GM23338 (cell line): Measurements from ENCODE around the gene TMUB1. TPM values are rescaled to one million over a fixed set of nuclear protein-coding genes. Genes with fewer than 3 reads are reported as not detected.

Source experiments
- ATAC-seq: fragments of 200-7000 bp; cut with Tn5 transposase; 3 replicates; pipeline ENCODE4 v1.9.1; 2020
- DNase-seq: peaks from one replicate; pipeline ENCODE4 v3.0.0-alpha.2; 2015; ENCODE audit warnings: low spot score
- H2AFZ ChIP-seq: fragments of 200-600 bp; sonication (generic); 2 replicates; pipeline ENCODE4 v1.8.0; 2016; ENCODE audit warnings: antibody characterized with exemption, mild to moderate bottlenecking, moderate library complexity
- H3F3A ChIP-seq: fragments of 200-600 bp; sonication (generic); replicated peaks from 2 replicates; pipeline ENCODE4 v1.8.0; 2017; ENCODE audit warnings: antibody characterized with exemption, mixed run types, low read depth
- H3K27ac ChIP-seq: fragments of 200-600 bp; sonication (generic); 2 replicates; pipeline ENCODE4 v1.6.1; 2016; ENCODE audit warnings: low read depth
- H3K27me3 ChIP-seq: fragments of 200-600 bp; sonication (generic); 2 replicates; pipeline ENCODE4 v1.8.0; 2016; ENCODE audit warnings: mild to moderate bottlenecking, mixed run types, moderate library complexity; ENCODE audit not compliant: insufficient read depth
- H3K36me3 ChIP-seq: fragments of 200-600 bp; sonication (generic); 2 replicates; pipeline ENCODE4 v1.8.0; 2016; ENCODE audit warnings: mild to moderate bottlenecking; ENCODE audit not compliant: insufficient read depth
- H3K4me1 ChIP-seq: fragments of 200-600 bp; sonication (generic); 2 replicates; pipeline ENCODE4 v1.8.0; 2016; ENCODE audit warnings: mild to moderate bottlenecking, moderate library complexity; ENCODE audit not compliant: insufficient read depth
- H3K4me2 ChIP-seq: fragments of 200-600 bp; sonication (generic); 2 replicates; pipeline ENCODE4 v1.7.1; 2017; ENCODE audit warnings: mixed run types
- H3K4me3 ChIP-seq: fragments of 200-600 bp; sonication (generic); 2 replicates; pipeline ENCODE4 v1.6.1; 2016; ENCODE audit warnings: mixed run types
- H3K79me2 ChIP-seq: fragments of 200-600 bp; sonication (generic); replicated peaks from 2 replicates; pipeline ENCODE4 v1.8.0; 2017; ENCODE audit warnings: mild to moderate bottlenecking; ENCODE audit not compliant: insufficient read depth
- H3K9me2 ChIP-seq: fragments of 200-600 bp; sonication (generic); 2 replicates; pipeline ENCODE4 v1.8.0; 2017; ENCODE audit not compliant: insufficient read depth
- H4K20me1 ChIP-seq: fragments of 200-600 bp; sonication (generic); replicated peaks from 2 replicates; pipeline ENCODE4 v1.8.0; 2017; ENCODE audit warnings: mild to moderate bottlenecking; ENCODE audit not compliant: insufficient read depth
- H3K27ac Mint-ChIP-seq: 2 replicates; pipeline ENCODE4 v1.8.0; 2020; ENCODE audit warnings: inconsistent platforms, mild to moderate bottlenecking, moderate library complexity, mixed read lengths
- H3K27me3 Mint-ChIP-seq: 3 replicates; pipeline ENCODE4 v1.8.0; 2022; ENCODE audit warnings: low read depth, mild to moderate bottlenecking, moderate library complexity, mixed read lengths, inconsistent platforms; ENCODE audit not compliant: insufficient read depth, poor library complexity
- H3K36me3 Mint-ChIP-seq: 3 replicates; pipeline ENCODE4 v1.8.0; 2021; ENCODE audit warnings: low read depth, mild to moderate bottlenecking, inconsistent platforms, moderate library complexity, mixed read lengths
- H3K4me1 Mint-ChIP-seq: 3 replicates; pipeline ENCODE4 v1.8.0; 2020; ENCODE audit warnings: mild to moderate bottlenecking, inconsistent platforms, mixed read lengths
- H3K4me3 Mint-ChIP-seq: 3 replicates; pipeline ENCODE4 v1.8.0; 2021; ENCODE audit warnings: moderate library complexity, mild to moderate bottlenecking, inconsistent platforms, mixed read lengths
- H3K9me3 Mint-ChIP-seq: 3 replicates; pipeline ENCODE4 v1.8.0; 2020; ENCODE audit warnings: moderate library complexity, mild to moderate bottlenecking, inconsistent platforms, mixed read lengths
- EZH2 ChIP-seq: fragments of 200-600 bp; sonication (generic); IDR thresholded peaks from one replicate; pipeline ENCODE4 v1.8.0; 2017; ENCODE audit warnings: antibody characterized with exemption, mild to moderate bottlenecking, low read depth; ENCODE audit not compliant: unreplicated experiment
- ZNF331 ChIP-seq: fragments of 250-450 bp; sonication (Bioruptor Pico); IDR thresholded peaks from 2 replicates; pipeline ENCODE4 v1.5.0; 2020; ENCODE audit warnings: low read depth, mild to moderate bottlenecking, moderate library complexity
- polyA plus RNA-seq: library from polyadenylated mRNA; unstranded; fragments of >200 nt; fragmentation: Nextera tagmentation; extraction: Ambion mirVana; gene quantifications from 2 replicates; pipeline ENCODE4 v1.2.1, GENCODE V29; 2016
- total RNA-seq: library from RNA; depleted of rRNA; stranded (reverse); fragments of >200 nt; shearing (Covaris generic); gene quantifications from 2 replicates; pipeline ENCODE4 v1.2.3, GENCODE V29; 2014
- TF ChIP-seq, protein P1 (sequence below): fragments of 250-450 bp; sonication (Bioruptor Pico); IDR thresholded peaks from 2 replicates; pipeline ENCODE4 v1.5.0; 2020; ENCODE audit warnings: mild to moderate bottlenecking, moderate library complexity
- TF ChIP-seq, protein P2 (sequence below), 2 experiments: fragments of 200-600 bp in 1 of 2; sonication (generic) in 1 of 2; conservative IDR thresholded peaks; 2 replicates each; pipeline versions ENCODE4 v1.5.1 to v1.6.1; 2016 to 2017; ENCODE audit warnings: antibody characterized with exemption in 2 of 2, low read depth in 2 of 2, mild to moderate bottlenecking in 2 of 2, moderate library complexity in 1 of 2

TMUB1 gene
- total and polyA plus RNA-seq, 2 experiments from 2014 or later: 47.6 to 61.1 TPM

DNA sequence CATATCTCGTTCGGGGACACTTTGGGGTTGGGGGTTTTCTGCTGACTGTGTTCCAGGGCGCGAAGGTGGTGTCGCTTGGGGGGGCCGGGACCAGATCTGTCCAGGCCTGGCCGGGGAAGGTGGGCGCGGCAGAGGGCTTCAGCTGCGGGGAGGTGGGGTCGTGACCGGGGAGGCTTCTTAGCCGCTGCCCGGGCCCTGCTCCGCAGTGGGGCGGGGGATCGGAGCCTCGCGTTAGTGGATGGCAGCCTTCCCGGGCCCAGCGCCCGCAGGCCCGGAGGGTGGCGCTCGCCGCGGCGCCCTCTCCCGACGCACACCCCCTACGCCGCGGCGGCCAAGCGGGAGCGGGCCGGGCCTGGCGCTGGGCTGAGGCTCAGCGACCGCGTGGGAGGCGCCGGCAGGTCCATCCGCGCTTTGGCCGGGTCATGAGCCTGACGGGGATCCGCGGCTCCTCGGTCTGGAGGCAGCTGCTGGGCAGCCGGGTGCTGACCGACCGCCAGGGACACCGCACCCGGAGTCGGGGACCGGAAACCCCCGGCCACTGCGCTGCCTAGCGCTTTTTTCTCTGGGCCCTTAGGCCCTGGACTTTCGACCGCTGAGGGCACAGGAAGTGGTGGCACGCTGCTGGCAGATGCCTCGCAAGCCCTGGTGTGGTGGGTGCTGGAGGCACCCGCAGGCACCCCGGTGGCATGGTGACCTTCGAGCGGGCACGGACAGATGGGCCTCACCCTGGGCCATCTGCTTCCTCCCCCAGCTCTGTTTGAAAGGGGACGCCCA lies 4.1 kb upstream of the TMUB1 start (continued):
- TF ChIP-seq, protein P1, sequence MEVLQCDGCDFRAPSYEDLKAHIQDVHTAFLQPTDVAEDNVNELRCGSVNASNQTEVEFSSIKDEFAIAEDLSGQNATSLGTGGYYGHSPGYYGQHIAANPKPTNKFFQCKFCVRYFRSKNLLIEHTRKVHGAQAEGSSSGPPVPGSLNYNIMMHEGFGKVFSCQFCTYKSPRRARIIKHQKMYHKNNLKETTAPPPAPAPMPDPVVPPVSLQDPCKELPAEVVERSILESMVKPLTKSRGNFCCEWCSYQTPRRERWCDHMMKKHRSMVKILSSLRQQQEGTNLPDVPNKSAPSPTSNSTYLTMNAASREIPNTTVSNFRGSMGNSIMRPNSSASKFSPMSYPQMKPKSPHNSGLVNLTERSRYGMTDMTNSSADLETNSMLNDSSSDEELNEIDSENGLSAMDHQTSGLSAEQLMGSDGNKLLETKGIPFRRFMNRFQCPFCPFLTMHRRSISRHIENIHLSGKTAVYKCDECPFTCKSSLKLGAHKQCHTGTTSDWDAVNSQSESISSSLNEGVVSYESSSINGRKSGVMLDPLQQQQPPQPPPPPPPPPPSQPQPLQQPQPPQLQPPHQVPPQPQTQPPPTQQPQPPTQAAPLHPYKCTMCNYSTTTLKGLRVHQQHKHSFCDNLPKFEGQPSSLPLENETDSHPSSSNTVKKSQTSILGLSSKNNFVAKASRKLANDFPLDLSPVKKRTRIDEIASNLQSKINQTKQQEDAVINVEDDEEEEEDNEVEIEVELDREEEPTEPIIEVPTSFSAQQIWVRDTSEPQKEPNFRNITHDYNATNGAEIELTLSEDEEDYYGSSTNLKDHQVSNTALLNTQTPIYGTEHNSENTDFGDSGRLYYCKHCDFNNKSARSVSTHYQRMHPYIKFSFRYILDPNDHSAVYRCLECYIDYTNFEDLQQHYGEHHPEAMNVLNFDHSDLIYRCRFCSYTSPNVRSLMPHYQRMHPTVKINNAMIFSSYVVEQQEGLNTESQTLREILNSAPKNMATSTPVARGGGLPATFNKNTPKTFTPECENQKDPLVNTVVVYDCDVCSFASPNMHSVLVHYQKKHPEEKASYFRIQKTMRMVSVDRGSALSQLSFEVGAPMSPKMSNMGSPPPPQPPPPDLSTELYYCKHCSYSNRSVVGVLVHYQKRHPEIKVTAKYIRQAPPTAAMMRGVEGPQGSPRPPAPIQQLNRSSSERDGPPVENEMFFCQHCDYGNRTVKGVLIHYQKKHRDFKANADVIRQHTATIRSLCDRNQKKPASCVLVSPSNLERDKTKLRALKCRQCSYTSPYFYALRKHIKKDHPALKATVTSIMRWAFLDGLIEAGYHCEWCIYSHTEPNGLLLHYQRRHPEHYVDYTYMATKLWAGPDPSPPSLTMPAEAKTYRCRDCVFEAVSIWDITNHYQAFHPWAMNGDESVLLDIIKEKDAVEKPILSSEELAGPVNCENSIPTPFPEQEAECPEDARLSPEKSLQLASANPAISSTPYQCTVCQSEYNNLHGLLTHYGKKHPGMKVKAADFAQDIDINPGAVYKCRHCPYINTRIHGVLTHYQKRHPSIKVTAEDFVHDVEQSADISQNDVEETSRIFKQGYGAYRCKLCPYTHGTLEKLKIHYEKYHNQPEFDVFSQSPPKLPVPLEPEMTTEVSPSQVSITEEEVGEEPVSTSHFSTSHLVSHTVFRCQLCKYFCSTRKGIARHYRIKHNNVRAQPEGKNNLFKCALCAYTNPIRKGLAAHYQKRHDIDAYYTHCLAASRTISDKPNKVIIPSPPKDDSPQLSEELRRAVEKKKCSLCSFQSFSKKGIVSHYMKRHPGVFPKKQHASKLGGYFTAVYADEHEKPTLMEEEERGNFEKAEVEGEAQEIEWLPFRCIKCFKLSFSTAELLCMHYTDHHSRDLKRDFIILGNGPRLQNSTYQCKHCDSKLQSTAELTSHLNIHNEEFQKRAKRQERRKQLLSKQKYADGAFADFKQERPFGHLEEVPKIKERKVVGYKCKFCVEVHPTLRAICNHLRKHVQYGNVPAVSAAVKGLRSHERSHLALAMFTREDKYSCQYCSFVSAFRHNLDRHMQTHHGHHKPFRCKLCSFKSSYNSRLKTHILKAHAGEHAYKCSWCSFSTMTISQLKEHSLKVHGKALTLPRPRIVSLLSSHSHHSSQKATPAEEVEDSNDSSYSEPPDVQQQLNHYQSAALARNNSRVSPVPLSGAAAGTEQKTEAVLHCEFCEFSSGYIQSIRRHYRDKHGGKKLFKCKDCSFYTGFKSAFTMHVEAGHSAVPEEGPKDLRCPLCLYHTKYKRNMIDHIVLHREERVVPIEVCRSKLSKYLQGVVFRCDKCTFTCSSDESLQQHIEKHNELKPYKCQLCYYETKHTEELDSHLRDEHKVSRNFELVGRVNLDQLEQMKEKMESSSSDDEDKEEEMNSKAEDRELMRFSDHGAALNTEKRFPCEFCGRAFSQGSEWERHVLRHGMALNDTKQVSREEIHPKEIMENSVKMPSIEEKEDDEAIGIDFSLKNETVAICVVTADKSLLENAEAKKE (CRISPR knock-in tag): no peak
- TF ChIP-seq, protein P2, sequence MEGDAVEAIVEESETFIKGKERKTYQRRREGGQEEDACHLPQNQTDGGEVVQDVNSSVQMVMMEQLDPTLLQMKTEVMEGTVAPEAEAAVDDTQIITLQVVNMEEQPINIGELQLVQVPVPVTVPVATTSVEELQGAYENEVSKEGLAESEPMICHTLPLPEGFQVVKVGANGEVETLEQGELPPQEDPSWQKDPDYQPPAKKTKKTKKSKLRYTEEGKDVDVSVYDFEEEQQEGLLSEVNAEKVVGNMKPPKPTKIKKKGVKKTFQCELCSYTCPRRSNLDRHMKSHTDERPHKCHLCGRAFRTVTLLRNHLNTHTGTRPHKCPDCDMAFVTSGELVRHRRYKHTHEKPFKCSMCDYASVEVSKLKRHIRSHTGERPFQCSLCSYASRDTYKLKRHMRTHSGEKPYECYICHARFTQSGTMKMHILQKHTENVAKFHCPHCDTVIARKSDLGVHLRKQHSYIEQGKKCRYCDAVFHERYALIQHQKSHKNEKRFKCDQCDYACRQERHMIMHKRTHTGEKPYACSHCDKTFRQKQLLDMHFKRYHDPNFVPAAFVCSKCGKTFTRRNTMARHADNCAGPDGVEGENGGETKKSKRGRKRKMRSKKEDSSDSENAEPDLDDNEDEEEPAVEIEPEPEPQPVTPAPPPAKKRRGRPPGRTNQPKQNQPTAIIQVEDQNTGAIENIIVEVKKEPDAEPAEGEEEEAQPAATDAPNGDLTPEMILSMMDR (conservative IDR thresholded peaks at IDR 0.05; ENCODE audit: low read depth in 2 of 2): peak in 1 of 2 experiments; percentile 45; a peak in 1 of 4 replicates
- TF ChIP-seq ZNF331 (CRISPR knock-in tag): no peak

DNA sequence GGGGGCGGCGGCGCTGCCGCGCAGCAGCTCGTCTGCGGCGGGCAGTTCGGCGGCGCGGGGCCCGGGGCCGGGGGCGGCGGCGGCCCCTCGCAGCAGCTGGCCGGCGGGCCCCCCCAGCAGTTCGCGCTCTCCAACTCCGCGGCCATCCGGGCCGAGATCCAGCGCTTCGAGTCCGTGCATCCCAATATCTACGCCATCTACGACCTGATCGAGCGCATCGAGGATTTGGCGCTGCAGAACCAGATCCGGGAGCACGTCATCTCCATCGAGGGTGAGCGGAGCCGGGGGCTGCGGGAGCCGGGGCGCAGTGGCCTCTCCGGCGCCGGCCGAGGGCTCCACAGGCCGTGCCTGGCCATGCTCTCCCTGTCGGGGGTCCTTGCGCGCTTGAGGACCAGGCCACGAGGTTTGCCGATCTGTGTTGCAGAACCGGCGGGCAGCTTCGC lies 3.5 kb upstream of the TMUB1 start:
- H3K4me3 Mint-ChIP-seq: peak overlapping the region; percentile 86
- peaks cover 34% of the 10 kb centered on the region for H3K4me1 ChIP-seq
- ATAC-seq (no peak), DNase-seq (peak; percentile 60)
- H3K27ac ChIP-seq: no peak overlapping the region
- H4K20me1 ChIP-seq: peaks cover 41% of the 10 kb centered on the region
- no peaks in the 10 kb centered on the region for H3K9me2 ChIP-seq
- H3K4me2 ChIP-seq: peak overlapping the region; percentile 98
- H3K27me3 Mint-ChIP-seq: peaks cover 52% of the 10 kb centered on the region
- no peaks in the 10 kb centered on the region for H3K9me3 Mint-ChIP-seq
- H3K27me3 ChIP-seq: peaks cover 53% of the 10 kb centered on the region
- peaks cover 46% of the 10 kb centered on the region for H3K79me2 ChIP-seq
- no peaks in the 10 kb centered on the region for H3K36me3 ChIP-seq
- H3K4me1 Mint-ChIP-seq: peaks cover 46% of the 10 kb centered on the region
- peaks cover 20% of the 10 kb centered on the region for H3F3A ChIP-seq
- H3K27ac Mint-ChIP-seq: no peak overlapping the region
- H3K4me3 ChIP-seq: peak overlapping the region; percentile 88
- H3K36me3 Mint-ChIP-seq: peaks cover 15% of the 10 kb centered on the region
- H2AFZ ChIP-seq: no peak overlapping the region
- TF ChIP-seq EZH2: peak; percentile 76
- TF ChIP-seq, protein P1 (CRISPR knock-in tag): no peak
